Lung (tissue), 12 donors: ENCODE data around the gene TCF15. TPM values are rescaled to one million over a fixed set of nuclear protein-coding genes. Genes with fewer than 3 reads are reported as not detected.

Experiments
- ATAC-seq: fragments of 200-7000 bp; cut with Tn5 transposase; one replicate; pipeline ENCODE4 v1.9.1; 2020; ENCODE audit warnings: moderate number of reproducible peaks; ENCODE audit not compliant: insufficient read depth, low FRiP score
- DNase-seq, 3 donors: peaks; one replicate each; pipeline ENCODE4 v3.0.0-alpha.2; 2013 to 2017
- H3K27ac ChIP-seq, 2 donors: one replicate each; pipeline ENCODE4 v1.5.1; 2013; ENCODE audit warnings: mild to moderate bottlenecking in 2 of 2, moderate library complexity in 2 of 2, control low read depth in 1 of 2, inconsistent platforms in 1 of 2, low read depth in 1 of 2, low read length in 1 of 2
- H3K27me3 ChIP-seq, 3 donors: one replicate each; pipeline ENCODE4 v1.5.1; 2013; ENCODE audit warnings: low read length in 2 of 3; ENCODE audit not compliant: control insufficient read depth in 3 of 3, insufficient read depth in 3 of 3
- H3K36me3 ChIP-seq, 4 donors: one replicate each; pipeline ENCODE4 v1.5.1; 2013; ENCODE audit warnings: low read length in 4 of 4, mild to moderate bottlenecking in 1 of 4, moderate library complexity in 1 of 4; ENCODE audit not compliant: control insufficient read depth in 4 of 4, insufficient read depth in 4 of 4
- H3K4me1 ChIP-seq, 5 donors: one replicate each; pipeline ENCODE4 v1.5.1; 2013; ENCODE audit warnings: low read length in 5 of 5, mild to moderate bottlenecking in 2 of 5, moderate library complexity in 1 of 5; ENCODE audit not compliant: control insufficient read depth in 5 of 5, insufficient read depth in 5 of 5
- H3K4me3 ChIP-seq: one replicate; pipeline ENCODE4 v1.5.1; 2013; ENCODE audit warnings: mild to moderate bottlenecking, control low read depth, moderate library complexity
- H3K9ac ChIP-seq, 2 donors: one replicate each; pipeline ENCODE4 v1.5.1; 2013; ENCODE audit warnings: low read length in 2 of 2, control low read depth in 1 of 2; ENCODE audit not compliant: insufficient read depth in 1 of 2
- H3K9me3 ChIP-seq, 4 donors: one replicate each; pipeline ENCODE4 v1.5.1; 2013; ENCODE audit warnings: low read length in 3 of 4, mild to moderate bottlenecking in 1 of 4, moderate library complexity in 1 of 4; ENCODE audit not compliant: control insufficient read depth in 4 of 4, insufficient read depth in 3 of 4
- CTCF ChIP-seq: IDR thresholded peaks from 2 replicates; pipeline ENCODE4 v1.5.1; 2012; ENCODE audit warnings: mild to moderate bottlenecking; ENCODE audit errors: control extremely low read depth, extremely low read depth
- WGBS, 2 donors: extraction: QIAGEN DNeasy Blood & Tissue Kit; methylation state at CpG; one replicate each; pipeline ENCODE4 v1.1.7; 2013; 5-methylcytosine and 5-hydroxymethylcytosine counted together
- polyA plus RNA-seq, 2 donors: library from polyadenylated mRNA; stranded (reverse); fragments of 200-250 nt; gene quantifications; one replicate each; pipeline ENCODE4 v1.2.1, GENCODE V29; 2013
- total RNA-seq, 2 donors: library from RNA; depleted of rRNA in 1 of 2; stranded (reverse); fragments of >200 nt in 1 of 2; gene quantifications; one replicate each; pipeline ENCODE4 v1.2.1, GENCODE V29; 2014 to 2021
- donor health status: control.
- donor health status: control.
- donor health status: Bipolar disorder and iron deficiency.
- donor health status: healthy.
- donor health status: DM: yes; HTN: yes; CAD: no.

The TCF15 gene
- total and polyA plus RNA-seq, 4 donors: 0.28 to 0.82 (median 0.40) TPM; not detected in 1

- Histone ChIP-seq H3K9ac (no peak overlapping the region), H3K27me3 (peaks cover 0 to 9% (median 2%) of the 10 kb centered on the region in 3 donors), H3K9me3 (no peaks in the 10 kb centered on the region), H3K4me1 (peaks cover 0 to 8% (median 4%) of the 10 kb centered on the region in 5 donors), H3K27ac (no peak overlapping the region), H3K4me3 (no peak overlapping the region), H3K36me3 (no peaks in the 10 kb centered on the region)
- TF ChIP-seq CTCF: no peak
- DNase-seq: no peak
- WGBS, 2 donors: 47 to 53% methylated on average over 12 of the region's 12 CpGs
- no peak for ATAC-seq
Observed at GRCh38 chr20:577167-577791, 32.8 kb downstream of the TCF15 start.

GRCh38 chr20:576156-576555 is 34.0 kb downstream of the TCF15 start:
- no peak overlapping the region for H3K27ac ChIP-seq
- no peak overlapping the region for H3K9ac ChIP-seq
- H3K9me3 ChIP-seq: no peaks in the 10 kb centered on the region
- no peak overlapping the region for H3K4me3 ChIP-seq
- WGBS, 2 donors: 47 to 76% methylated on average over 3 of the region's 3 CpGs
- H3K36me3 ChIP-seq: no peaks in the 10 kb centered on the region
- H3K4me1 ChIP-seq: peaks cover 0 to 14% (median 8%) of the 10 kb centered on the region in 5 donors
- ATAC-seq: no peak
- peak in 2 of 3 donors; percentile 44 to 63 for DNase-seq
- TF ChIP-seq CTCF: no peak
- peaks cover 0 to 9% (median 2%) of the 10 kb centered on the region in 3 donors for H3K27me3 ChIP-seq

DNA sequence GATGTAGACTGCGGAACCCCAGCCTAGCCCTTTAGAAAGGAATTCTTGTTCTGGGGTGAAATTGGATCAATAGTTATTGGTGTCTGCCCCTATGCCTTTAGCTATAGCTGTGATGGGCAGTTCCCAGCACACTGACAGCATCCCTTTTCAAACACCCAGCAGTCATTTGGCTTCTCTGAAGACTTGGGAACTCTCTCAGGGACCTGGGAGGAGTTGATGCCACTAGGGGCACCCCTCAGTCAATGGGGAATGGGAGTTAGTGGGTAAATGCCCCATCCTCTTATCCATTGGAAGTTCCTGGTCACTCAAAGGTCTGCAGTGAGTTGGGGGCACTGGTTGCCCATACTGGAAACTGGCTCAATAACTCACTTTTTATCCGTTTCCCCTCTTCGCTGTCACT is 34.9 kb downstream of the TCF15 start:
- Histone ChIP-seq H3K9ac (no peak overlapping the region), H3K9me3 (no peaks in the 10 kb centered on the region), H3K27ac (peak overlapping the region in 1 of 2 donors; percentile 35), H3K4me3 (no peak overlapping the region), H3K4me1 (peaks cover 0 to 17% (median 9%) of the 10 kb centered on the region in 5 donors), H3K36me3 (no peaks in the 10 kb centered on the region), H3K27me3 (peaks cover 0 to 7% (median 2%) of the 10 kb centered on the region in 3 donors)
- ATAC-seq (no peak), DNase-seq (no peak)
- 95 to 99% methylated on average over 3 of the region's 3 CpGs for WGBS, 2 donors
- TF ChIP-seq CTCF: no peak
